HG03103 (cell line): Measurements from ENCODE around the gene TM4SF18.
A peak's percentile ranks its signal among the peaks of the same experiment; 100 is the strongest.

Experiments used
- ATAC-seq: cut with Tn5 transposase; IDR thresholded peaks from one replicate; pipeline ENCODE4 v1.9.1; 2021; ENCODE audit warnings: low read depth; ENCODE audit not compliant: unreplicated experiment

Gene TM4SF18

GRCh38 chr3:149291178-149291577 is 42.3 kb downstream of the TM4SF18 start:
- no peak for ATAC-seq

GRCh38 chr3:149288655-149289054 is 44.8 kb downstream of the TM4SF18 start:
- ATAC-seq: no peak

GRCh38 chr3:149284034-149284433 is 49.4 kb downstream of the TM4SF18 start:
- no peak for ATAC-seq

GRCh38 chr3:149283401-149283800 is 50.0 kb downstream of the TM4SF18 start:
- no peak for ATAC-seq

GRCh38 chr3:149282836-149283235 is 50.6 kb downstream of the TM4SF18 start:
- ATAC-seq: no peak

GRCh38 chr3:149282322-149282721 is 51.1 kb downstream of the TM4SF18 start:
- ATAC-seq: no peak

- ATAC-seq: no peak
Observed at GRCh38 chr3:149280671-149281349, 52.6 kb downstream of the TM4SF18 start.

- no peak for ATAC-seq
Observed at GRCh38 chr3:149278911-149279310, 54.5 kb downstream of the TM4SF18 start.

- ATAC-seq: peak; percentile 56
Observed at GRCh38 chr3:149277331-149277813, 56.1 kb downstream of the TM4SF18 start.

GRCh38 chr3:149276619-149277018 is 56.8 kb downstream of the TM4SF18 start:
- no peak for ATAC-seq

GRCh38 chr3:149274220-149274619 is 59.2 kb downstream of the TM4SF18 start:
- no peak for ATAC-seq

- ATAC-seq: peak; percentile 71
Observed at GRCh38 chr3:149273096-149273751, 60.2 kb downstream of the TM4SF18 start.

- ATAC-seq: no peak
Observed at GRCh38 chr3:149271669-149272068, 61.8 kb downstream of the TM4SF18 start.

- ATAC-seq: no peak
Observed at GRCh38 chr3:149270180-149270579, 63.3 kb downstream of the TM4SF18 start.

GRCh38 chr3:149269687-149270086 is 63.7 kb downstream of the TM4SF18 start:
- no peak for ATAC-seq
